ENCODE data around the gene ARL13A. TPM values are rescaled to one million over a fixed set of nuclear protein-coding genes. Genes with fewer than 3 reads are reported as not detected.

The ARL13A gene
- polyA plus RNA-seq, 1 experiment = not detected

DNA sequence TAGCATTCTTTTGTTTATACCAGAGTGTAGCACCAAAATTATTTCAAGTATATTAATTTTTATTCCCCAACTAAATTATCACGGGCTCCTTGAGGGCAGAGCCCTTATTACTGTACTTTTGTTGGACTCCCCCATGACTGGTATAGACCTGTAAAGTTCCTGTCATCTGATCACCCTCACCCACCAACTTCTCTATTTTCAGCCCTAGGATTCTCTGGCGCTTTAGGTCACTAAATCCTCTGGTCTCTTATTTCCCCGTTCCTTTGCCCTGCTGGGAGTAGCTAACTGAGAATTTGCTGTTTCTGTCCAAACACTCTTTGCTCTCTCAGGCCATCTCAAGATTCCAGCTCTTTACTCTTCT lies 37.6 kb upstream of the ARL13A start:
- POLR2A ChIA-PET = no interaction called here
- Histone ChIP-seq H3K36me3 (ENCODE audit: control insufficient read depth, insufficient read depth, low read length) (no peaks in the 10 kb centered on the region), H3K4me3 (ENCODE audit: low read depth, low read length) (no peak overlapping the region), H3K27me3 (ENCODE audit: control insufficient read depth, insufficient read depth, low read length) (no peaks in the 10 kb centered on the region)
- DNase-seq (ENCODE audit: low read depth) = no peak
- CTCF ChIA-PET = no interaction called here
- TF ChIP-seq, protein P1, sequence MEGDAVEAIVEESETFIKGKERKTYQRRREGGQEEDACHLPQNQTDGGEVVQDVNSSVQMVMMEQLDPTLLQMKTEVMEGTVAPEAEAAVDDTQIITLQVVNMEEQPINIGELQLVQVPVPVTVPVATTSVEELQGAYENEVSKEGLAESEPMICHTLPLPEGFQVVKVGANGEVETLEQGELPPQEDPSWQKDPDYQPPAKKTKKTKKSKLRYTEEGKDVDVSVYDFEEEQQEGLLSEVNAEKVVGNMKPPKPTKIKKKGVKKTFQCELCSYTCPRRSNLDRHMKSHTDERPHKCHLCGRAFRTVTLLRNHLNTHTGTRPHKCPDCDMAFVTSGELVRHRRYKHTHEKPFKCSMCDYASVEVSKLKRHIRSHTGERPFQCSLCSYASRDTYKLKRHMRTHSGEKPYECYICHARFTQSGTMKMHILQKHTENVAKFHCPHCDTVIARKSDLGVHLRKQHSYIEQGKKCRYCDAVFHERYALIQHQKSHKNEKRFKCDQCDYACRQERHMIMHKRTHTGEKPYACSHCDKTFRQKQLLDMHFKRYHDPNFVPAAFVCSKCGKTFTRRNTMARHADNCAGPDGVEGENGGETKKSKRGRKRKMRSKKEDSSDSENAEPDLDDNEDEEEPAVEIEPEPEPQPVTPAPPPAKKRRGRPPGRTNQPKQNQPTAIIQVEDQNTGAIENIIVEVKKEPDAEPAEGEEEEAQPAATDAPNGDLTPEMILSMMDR (IDR thresholded peaks at IDR 0.05; ENCODE audit: insufficient read depth, low read depth, low read length) = no peak

DNA sequence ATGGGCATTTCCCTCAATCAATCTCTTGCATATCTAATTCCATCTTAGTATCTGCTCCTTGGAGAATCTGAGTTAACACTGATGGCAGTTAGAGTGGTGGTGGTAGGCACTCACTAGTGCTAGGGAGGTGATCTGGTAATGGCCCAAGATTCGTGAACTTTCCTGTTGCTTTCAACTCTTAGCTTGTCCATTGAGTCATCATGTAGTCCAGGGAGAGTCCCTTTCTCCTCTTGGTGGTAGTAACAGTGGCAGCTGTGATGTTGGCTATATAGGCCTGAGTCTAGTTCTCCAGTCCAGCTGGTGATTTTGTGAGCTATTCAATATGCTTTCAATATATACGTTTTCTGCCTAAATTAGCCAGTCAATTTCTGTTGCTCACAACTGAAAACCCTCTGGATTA lies 33.7 kb upstream of the ARL13A start:
- no peak for DNase-seq (ENCODE audit: low read depth)
- Histone ChIP-seq H3K36me3 (ENCODE audit: control insufficient read depth, insufficient read depth, low read length) (no peaks in the 10 kb centered on the region), H3K4me3 (ENCODE audit: low read depth, low read length) (no peak overlapping the region), H3K27me3 (ENCODE audit: control insufficient read depth, insufficient read depth, low read length) (no peaks in the 10 kb centered on the region)
- ChIA-PET CTCF (no interaction called here), POLR2A (no interaction called here)
- TF ChIP-seq, protein P1 (IDR thresholded peaks at IDR 0.05; ENCODE audit: insufficient read depth, low read depth, low read length) = no peak

DNA sequence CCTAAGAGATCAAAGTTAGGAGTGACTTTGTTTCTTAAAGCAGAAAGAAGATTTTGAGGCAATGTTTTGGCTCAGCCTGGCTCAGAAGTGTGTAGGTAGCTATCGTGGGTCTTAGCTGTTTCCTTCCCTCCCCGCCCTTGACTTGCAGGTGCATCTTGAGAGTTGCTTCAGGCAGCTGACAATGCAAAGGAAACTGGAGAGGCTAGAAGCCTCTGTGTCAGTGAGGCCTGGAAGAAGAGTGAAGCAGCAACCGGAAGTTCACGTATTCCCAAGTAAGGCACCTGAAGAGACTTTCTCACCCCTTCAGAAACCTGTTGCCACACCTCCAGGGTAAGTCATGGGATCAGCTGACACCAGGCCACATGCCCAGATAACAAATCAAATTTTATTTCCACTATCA lies 30.2 kb upstream of the ARL13A start:
- ChIA-PET CTCF (no interaction called here), POLR2A (no interaction called here)
- TF ChIP-seq, protein P1 (IDR thresholded peaks at IDR 0.05; ENCODE audit: insufficient read depth, low read depth, low read length) = no peak
- no peak for DNase-seq (ENCODE audit: low read depth)
- no peaks in the 10 kb centered on the region for H3K27me3 ChIP-seq (ENCODE audit: control insufficient read depth, insufficient read depth, low read length)
- no peaks in the 10 kb centered on the region for H3K36me3 ChIP-seq (ENCODE audit: control insufficient read depth, insufficient read depth, low read length)
- no peak overlapping the region for H3K4me3 ChIP-seq (ENCODE audit: low read depth, low read length)

DNA sequence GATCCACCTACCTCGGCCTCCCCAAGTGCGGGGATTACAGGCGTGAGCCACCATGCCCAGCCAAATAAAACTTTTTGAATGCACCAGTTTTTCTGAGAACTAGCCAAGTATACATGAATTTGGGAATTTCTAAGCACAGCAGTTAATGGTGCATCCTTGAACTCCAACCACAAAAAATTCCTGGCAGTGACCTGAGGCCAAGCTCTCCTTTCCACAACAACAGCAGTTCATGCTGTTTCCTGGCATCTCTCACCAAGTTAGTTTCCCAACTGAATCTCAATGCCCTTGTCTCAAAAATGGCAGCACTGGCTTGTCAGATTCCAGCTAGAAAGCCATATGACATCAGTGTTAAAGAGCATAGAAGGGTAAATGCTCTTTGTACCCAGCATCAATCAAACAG lies 24.9 kb upstream of the ARL13A start:
- no peaks in the 10 kb centered on the region for H3K36me3 ChIP-seq (ENCODE audit: control insufficient read depth, insufficient read depth, low read length)
- ChIA-PET CTCF (no interaction called here), POLR2A (no interaction called here)
- H3K4me3 ChIP-seq (ENCODE audit: low read depth, low read length) = no peak overlapping the region
- DNase-seq (ENCODE audit: low read depth) = no peak
- H3K27me3 ChIP-seq (ENCODE audit: control insufficient read depth, insufficient read depth, low read length) = no peaks in the 10 kb centered on the region
- TF ChIP-seq, protein P1 (IDR thresholded peaks at IDR 0.05; ENCODE audit: insufficient read depth, low read depth, low read length) = no peak

DNA sequence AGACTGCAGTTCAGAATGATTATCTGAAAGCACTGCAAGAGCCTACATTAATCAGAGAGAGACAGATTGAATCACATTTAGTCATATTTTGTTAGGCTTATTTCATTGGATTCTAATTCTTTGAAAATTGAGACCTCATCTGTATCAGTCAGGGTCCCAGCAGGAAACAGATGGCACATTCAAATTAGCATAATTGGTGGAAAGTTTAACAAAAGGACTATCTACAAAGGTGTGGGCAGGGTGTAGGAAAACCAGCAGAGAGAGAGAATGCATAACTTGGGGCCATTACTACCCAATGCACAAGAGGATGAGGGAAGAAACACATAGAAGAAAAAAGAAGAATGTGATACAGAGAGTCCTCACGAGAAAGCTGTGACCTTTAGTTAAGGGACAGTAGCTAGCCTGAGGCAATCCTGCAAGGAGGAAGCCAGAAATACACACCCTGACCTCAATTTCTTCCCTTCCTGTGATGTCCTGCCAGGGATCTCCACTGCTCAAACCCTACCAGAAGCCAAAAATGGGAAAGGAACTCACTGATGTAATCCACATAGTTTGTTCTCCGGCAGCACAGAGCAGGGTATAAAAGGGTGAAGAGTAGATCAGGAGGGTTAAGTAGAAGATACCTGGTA lies 23.1 kb upstream of the ARL13A start:
- no peak overlapping the region for H3K4me3 ChIP-seq (ENCODE audit: low read depth, low read length)
- CTCF ChIA-PET = no interaction called here
- no peaks in the 10 kb centered on the region for H3K36me3 ChIP-seq (ENCODE audit: control insufficient read depth, insufficient read depth, low read length)
- POLR2A ChIA-PET = no interaction called here
- H3K27me3 ChIP-seq (ENCODE audit: control insufficient read depth, insufficient read depth, low read length) = no peaks in the 10 kb centered on the region
- peak; percentile 9 for DNase-seq (ENCODE audit: low read depth)
- TF ChIP-seq, protein P1 (IDR thresholded peaks at IDR 0.05; ENCODE audit: insufficient read depth, low read depth, low read length) = no peak
